CD1c-positive myeloid dendritic cell (primary cell): ENCODE measurements around the gene NXT1.
A peak's percentile ranks its signal among the peaks of the same experiment; 100 is the strongest.

Source experiments
- DNase-seq: peaks from one replicate; pipeline ENCODE4 v3.0.0-alpha.2; 2016; ENCODE audit errors: extremely low spot score

The NXT1 gene

GRCh38 chr20:23361119-23361475, 10.5 kb downstream of the NXT1 start:
- DNase-seq, result peak; percentile 70

- peak; percentile 100 for DNase-seq
Observed at GRCh38 chr20:23361476-23362391, 11.1 kb downstream of the NXT1 start, which contains the start of gene GZF1. Gene GZF1 (plus strand): TSS chr20:23362182. CDS start chr20:23364384, 2,202 bp downstream.

GRCh38 chr20:23362392-23363256, 12.0 kb downstream of the NXT1 start:
- peak; percentile 81 for DNase-seq

- DNase-seq, result no peak
Observed at GRCh38 chr20:23363257-23363649, 12.7 kb downstream of the NXT1 start.

- no peak for DNase-seq
Observed at GRCh38 chr20:23365390-23366165, 15.0 kb downstream of the NXT1 start.

GRCh38 chr20:23366384-23366783, 15.8 kb downstream of the NXT1 start:
- DNase-seq, result peak; percentile 85

GRCh38 chr20:23367770-23368169, 17.2 kb downstream of the NXT1 start:
- no peak for DNase-seq

- peak; percentile 41 for DNase-seq
Observed at GRCh38 chr20:23368316-23369071, 17.9 kb downstream of the NXT1 start.

GRCh38 chr20:23369072-23369823, 18.7 kb downstream of the NXT1 start:
- DNase-seq, result no peak

- DNase-seq, result no peak
Observed at GRCh38 chr20:23370274-23370673, 19.7 kb downstream of the NXT1 start.

- no peak for DNase-seq
Observed at GRCh38 chr20:23370873-23371272, 20.3 kb downstream of the NXT1 start.

GRCh38 chr20:23371496-23371895, 20.9 kb downstream of the NXT1 start:
- peak; percentile 68 for DNase-seq

GRCh38 chr20:23374441-23374840, 23.9 kb downstream of the NXT1 start:
- no peak for DNase-seq

- no peak for DNase-seq
Observed at GRCh38 chr20:23375827-23376226, 25.2 kb downstream of the NXT1 start.

- no peak for DNase-seq
Observed at GRCh38 chr20:23379772-23380171, 29.2 kb downstream of the NXT1 start.

GRCh38 chr20:23381876-23382275, 31.3 kb downstream of the NXT1 start:
- no peak for DNase-seq

GRCh38 chr20:23386304-23387117, 35.9 kb downstream of the NXT1 start:
- no peak for DNase-seq

- DNase-seq, result no peak
Observed at GRCh38 chr20:23387118-23387443, 36.5 kb downstream of the NXT1 start.

GRCh38 chr20:23390091-23390774, 39.6 kb downstream of the NXT1 start:
- DNase-seq, result no peak
